Stimulated activated CD8-positive, alpha-beta memory T cell treated with anti-CD3 and anti-CD28 coated beads, Interleukin-7, amount 100 ng/mL, for 48 hours (primary cell): ENCODE measurements around the gene RCSD1.

Source experiments
- DNase-seq, 2 donors: peaks; one replicate each; pipeline ENCODE4 v3.0.0-alpha.2; 2020; ENCODE audit warnings: low read depth in 1 of 2; ENCODE audit errors: extremely low read depth in 1 of 2

Gene RCSD1

DNA sequence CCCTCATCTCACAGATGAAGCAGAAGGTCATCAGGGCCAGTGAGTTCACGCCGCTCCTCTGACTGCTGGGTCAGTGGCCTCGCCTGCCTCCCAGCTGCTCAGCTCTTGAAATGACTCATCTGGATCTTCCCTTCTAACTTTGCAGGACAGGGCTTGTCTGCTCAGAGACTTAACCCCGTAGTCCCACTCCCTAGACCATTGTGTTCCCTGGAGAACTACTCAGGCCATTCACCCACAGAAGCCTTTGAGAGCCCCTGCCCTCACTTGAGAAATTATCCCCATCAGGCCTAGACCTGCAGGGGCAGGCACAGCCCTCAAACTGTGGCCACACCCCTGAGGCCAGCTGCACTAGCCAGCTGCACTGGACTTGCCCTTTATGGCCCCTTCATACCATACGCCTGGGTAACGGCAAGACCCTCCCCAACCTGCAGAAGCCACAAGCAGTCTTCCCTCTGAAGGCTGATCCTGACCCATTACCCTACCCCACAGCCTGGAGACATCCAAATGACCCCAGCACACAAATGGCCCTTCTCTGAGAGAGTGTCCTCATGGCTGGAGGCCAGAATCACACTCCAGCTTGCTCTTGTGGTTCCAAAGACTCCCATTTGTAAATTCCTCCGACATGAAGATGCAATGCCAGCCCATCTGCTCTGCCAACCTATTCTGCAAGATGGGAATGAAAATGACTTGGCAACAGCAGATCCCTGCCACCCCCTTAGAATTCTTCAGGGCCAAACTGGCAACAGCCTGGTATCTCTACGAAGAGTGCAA lies 33.2 kb downstream of the RCSD1 start:
- no peak for DNase-seq

- no peak for DNase-seq
Measured at GRCh38 chr1:167665469-167665868, 35.4 kb downstream of the RCSD1 start.

GRCh38 chr1:167666416-167666815 lies 36.4 kb downstream of the RCSD1 start:
- no peak for DNase-seq

- no peak for DNase-seq
Measured at GRCh38 chr1:167667536-167667935, 37.5 kb downstream of the RCSD1 start.

DNA sequence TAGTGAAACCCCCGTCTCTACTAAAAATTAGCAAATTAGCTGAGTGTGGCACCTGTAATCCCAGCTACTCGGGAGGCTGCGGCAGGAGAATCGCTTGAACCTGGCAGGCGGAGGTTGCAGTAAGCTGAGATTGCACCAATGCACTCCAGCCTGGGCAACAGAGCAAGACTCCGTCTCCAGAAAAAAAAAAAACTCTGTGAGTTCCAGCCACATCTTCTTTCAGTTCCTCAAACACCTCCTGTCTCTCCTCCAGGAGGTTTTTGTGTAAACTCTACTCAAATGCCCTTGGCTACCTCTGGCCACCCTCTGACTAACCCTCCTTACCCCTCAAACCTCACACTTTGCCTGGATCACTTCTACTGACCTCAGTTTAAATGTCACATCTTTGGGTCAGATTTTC lies 38.1 kb downstream of the RCSD1 start:
- no peak for DNase-seq

DNA sequence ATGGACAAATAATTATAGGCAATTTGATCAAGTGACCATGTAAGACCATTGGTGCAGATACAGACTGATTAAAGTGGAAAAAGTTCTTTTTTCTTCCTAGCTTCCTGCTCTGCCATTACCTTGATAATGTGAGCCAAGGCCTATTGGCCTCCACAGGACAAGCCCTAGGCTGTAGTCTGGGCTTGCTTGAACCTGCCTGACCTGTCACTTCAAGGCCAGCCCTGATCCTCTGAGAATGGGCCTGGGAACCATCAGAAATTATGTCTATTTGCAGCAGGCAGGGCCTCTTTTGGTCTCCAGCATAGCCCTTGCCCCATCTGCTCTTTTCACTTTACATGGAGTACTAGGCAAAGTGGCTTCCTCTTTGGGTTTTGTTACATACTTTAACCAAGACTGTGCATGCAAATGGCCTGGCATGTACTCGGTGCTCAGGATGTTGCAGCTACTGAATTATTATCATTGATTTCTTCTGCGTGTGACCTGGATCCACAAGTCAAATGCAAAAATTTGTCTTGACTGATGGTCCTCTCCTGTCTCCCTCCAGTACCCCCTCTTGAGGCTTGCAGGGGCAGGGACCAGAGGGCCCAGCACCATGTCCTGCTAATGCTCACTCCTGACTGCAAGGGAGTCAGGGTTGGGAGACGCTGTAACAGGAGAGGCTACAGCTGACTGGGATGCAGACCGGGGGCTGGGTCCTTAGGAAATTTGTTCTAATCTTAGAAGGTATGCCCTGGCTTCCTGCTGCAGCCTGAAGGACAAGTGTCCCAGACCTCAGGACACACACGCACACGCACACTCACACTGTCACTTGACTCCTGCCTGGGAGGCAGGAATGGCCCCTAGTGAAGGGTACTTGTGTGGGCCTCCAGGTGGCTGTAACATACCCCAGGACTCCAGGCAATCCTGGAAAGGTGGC lies 39.4 kb downstream of the RCSD1 start:
- DNase-seq: no peak

DNA sequence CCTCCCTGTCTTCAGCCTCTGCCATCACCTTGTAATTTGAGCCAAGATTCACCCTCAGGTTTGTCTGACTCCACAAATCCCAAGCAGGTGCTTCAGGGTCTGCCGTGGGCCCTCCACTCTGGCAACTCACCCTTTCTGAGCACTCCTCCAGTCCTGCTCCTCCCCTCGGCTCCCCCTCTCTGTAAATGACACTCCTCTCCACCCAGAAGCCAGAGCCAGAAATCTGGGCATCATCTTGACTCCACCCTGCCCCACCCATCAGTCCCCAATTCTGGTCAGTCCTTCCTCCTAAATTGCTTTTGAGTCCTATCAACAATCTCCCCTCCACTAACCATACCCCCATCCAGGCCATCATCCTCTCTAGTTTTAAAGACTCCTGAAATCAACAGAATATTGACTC lies 40.5 kb downstream of the RCSD1 start:
- no peak for DNase-seq

GRCh38 chr1:167671727-167672511 lies 41.9 kb downstream of the RCSD1 start:
- DNase-seq: no peak

- no peak for DNase-seq
Measured at GRCh38 chr1:167672831-167673230, 42.8 kb downstream of the RCSD1 start.

DNA sequence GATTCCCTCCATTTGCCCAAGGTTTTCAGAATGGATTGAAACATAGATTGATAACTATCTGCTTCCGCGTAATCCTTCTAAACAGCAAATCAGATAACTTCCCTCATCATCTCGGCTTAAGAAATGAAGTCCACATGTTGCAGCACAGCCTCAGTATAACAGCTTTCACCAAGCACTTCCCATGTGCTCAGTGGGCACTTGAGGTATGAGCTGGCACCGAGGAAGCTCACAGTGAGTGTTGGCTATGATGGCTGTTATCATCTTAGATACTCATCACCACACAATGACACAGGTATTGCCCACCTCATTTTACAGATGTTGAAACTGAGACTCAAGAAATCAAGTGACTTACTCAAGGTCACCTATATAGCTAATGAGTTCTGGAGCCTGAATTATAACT lies 43.2 kb downstream of the RCSD1 start:
- DNase-seq: no peak

DNA sequence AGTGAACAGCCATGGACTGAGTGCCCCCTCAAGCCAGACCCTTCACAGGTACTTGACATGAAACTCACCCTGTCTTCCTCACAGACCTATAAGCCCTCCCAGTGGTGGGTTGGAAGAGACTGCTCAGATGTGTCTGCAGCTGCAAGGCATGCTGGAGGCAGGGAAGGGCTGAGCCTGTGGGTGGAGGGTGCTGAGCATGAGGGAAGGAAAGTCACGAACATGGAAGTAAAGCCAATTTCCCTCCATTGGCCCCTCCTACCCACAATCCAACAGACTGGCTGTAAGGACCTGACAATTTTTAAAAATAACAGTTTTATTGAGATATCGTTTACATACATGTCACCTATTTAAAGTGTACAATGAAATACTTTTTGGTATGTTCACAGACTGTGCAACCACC lies 44.1 kb downstream of the RCSD1 start:
- no peak for DNase-seq

- no peak for DNase-seq
Measured at GRCh38 chr1:167675440-167675839, 45.4 kb downstream of the RCSD1 start.

DNA sequence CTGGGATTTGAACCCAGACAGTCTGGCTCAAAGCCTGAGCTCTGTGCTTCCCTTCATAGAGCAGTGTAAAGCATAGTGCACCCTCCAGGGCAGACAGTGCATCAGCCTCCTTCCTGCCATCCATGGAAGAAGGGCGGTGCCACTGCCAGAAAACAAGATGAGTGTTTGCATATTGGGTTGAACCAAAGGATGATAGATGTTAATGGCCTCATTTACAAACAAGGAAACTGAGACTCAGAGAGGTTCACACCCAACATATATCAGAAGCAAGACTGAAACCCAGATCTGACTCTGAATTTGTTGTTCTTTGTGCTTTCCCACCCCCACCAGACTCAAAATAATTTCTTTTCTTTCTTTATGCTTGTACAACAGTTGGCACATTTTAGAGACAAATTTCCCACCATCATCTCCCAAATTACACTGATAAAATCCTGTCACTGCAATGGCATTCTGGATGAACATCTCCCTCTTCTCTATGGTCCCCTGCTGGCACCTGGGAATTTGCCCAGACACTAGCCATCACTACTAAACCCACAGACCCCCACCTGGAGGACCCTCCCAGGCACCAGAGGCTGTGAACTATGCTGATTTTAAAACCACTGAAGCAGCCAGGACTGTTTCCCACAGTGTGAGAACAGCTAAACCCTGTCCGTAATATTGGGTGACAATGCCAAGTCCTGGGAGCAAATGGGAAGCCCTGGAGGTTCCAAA lies 46.3 kb downstream of the RCSD1 start:
- DNase-seq: no peak

DNA sequence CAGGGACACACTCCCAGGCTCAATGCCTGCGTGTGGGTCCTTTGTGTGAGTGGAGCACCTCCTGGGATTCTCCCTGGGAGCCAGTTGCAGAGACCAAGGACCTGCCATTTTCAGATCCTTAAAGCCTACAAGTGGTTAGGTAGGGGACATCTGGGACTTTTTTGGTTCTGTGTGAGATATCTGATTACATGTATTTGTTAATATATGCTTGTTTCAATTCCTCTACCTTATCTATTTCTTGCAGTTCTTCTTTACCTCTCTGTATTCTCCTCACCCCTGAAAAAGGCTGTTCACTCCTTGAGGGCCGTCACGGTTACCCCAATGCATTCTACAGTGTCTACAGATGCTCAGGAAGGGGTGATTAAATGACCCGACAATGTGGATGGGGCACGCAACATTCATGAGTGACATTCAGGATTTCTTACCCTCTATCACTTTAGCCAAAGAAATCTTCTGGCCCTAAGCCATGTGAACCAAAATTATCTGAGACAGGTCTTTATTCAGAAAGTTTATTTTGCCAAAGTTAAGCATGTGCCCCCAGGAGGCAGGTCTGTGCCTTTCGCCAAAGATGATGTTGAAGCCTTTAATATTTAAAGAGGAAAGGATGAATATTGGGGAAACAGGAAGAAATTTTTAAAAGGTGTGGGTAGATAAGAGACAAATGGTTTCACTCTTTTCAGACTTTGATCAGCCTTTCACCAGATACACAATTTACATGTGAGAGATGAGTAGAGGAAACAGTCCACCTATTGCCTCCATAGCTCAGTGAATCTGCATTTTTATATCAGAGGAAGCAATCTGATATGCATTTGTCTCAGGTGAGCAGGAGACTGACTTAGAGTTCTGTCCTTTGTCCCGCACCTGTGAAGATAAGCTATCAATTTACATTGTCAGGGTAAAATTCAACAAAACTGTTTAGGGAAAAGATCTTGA lies 47.1 kb downstream of the RCSD1 start:
- DNase-seq: no peak

DNA sequence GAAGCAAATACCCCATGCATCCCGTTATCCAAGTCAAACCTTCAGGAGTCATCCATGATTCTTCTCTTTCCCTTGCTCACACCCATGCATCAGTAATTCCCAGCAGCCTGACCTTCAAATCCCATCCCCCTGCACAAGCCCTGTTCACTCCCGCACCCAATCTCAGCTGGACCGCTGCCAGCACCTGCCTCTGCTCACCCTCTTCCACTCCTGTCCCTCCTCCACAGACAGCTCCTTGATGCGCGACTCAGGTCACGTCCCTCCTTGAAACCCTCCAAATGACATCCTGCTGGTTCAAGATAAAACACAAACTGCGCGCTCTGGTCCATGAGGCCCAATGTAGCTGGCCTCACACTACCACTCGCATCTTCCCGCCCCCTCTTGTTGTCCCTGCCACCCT lies 48.4 kb downstream of the RCSD1 start:
- DNase-seq: no peak

GRCh38 chr1:167678838-167679237 lies 48.8 kb downstream of the RCSD1 start:
- DNase-seq: no peak

GRCh38 chr1:167679714-167680113 lies 49.7 kb downstream of the RCSD1 start:
- DNase-seq: no peak

DNA sequence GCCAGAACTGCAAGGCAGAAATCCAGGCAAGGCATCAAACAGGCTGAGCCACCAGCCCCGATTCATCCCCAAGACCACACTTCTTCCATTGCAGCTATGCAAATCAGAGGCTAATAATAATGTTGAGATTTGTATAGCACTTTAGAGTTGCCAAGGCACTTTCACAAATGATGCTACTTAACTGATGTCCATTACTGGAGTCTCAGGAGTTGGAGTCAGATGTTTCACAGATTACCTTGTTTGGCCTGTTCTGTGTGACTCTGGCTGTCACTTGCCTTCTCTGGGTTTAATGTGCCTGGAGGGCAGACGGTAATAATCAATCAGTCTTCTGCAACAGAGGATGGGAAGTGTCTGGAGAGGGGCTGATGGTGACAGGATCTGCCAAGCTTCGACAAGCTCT lies 51.0 kb downstream of the RCSD1 start:
- DNase-seq: no peak

DNA sequence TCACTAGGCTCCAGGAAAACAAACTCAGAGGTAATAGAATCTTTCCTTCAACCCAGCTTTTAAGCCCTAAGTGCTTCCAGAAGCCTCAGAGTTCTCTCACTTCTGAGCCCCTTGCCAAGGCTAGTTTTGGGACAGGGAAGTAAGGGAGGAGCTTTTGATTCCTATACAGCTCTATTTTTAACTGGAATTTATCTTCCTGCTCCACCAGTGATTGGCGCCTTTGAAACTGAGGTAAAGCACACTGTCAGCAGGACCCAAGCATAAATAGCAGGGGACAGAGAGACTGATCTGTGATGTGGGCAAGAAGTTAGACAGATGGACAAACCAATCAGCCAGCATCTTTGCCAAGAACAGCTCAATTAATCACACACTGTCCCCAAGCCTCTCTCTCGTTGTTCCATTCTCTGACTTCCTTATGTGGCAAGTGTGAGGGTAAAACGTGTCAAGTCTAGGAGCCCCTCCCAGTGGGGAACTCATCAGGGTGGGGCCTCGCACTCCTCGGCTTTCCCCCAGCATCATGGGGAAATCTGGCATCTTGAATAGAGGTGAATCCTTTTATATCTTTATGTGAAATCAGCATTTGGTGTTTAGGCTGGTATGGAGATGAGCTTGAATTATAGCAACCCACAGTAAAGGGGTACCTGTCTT lies 51.5 kb downstream of the RCSD1 start:
- no peak for DNase-seq
